Lung microvascular endothelial cell (primary cell): ENCODE results near the gene SLC22A7. TPM values are rescaled to one million over a fixed set of nuclear protein-coding genes. Genes with fewer than 3 reads are reported as not detected.

Experiments
- DNase-seq, 2 donors: peaks; one replicate each; pipeline versions ENCODE4 v3.0.0 to v3.0.0-alpha.2; 2010; ENCODE audit warnings: low read depth in 2 of 2
- total RNA-seq: library from RNA; depleted of rRNA; stranded (reverse); fragments of >200 nt; gene quantifications from 2 replicates; pipeline ENCODE4 v1.2.1, GENCODE V29; 2014

Gene SLC22A7
- total RNA-seq, 1 donor from 2014 or later: not detected

DNA sequence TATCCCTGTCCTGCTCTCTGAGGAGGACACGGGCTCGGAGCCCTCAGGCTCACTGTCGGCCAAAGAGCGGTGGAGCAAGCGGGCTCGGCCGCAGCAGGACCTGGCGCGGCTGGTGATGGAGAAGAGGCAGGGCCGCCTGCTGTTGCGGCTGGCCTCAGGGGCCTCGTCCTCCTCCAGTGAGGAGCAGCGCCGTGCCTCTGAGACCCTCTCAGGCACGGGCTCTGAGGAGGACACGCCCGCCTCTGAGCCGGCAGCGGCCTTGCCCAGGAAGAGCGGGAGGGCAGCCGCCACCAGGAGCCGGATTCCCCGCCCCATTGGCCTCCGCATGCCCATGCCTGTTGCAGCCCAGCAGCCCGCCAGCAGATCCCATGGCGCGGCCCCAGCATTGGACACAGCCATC, 14.2 kb upstream of the SLC22A7 start:
- no peak for DNase-seq

DNA sequence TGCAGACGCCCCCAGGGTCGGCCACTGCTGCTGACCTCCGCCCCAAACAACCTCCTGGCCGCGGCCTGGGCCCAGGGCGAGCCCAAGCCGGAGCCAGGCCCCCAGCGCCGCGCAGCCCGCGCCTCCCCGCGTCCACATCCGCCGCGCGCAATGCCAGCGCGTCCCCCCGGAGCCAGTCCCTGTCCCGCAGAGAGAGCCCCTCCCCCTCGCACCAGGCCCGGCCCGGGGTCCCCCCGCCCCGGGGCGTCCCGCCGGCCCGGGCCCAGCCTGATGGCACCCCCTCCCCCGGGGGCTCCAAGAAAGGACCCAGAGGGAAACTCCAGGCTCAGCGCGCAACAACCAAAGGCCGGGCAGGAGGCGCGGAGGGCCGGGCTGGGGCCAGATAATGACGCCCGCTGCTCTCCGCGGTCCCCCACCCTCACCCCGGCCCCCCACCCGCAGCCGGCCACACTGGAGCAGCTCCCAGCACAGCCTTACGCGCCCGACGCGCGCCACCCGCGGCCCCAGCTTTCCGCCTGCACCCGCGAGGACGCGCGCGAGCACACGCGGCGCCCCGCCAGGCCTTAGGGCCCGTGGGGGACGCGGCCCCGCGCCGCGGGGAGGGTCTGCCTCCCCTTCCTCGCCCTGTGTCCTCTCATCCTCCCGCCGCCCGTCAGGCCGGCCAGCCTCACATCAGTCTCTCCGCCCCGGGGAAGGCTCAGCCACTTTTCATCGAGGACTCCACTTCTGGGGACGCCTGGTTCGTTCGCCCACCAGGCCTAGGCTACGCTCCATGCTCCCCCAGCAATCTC, 12.9 kb upstream of the SLC22A7 start:
- no peak for DNase-seq

DNA sequence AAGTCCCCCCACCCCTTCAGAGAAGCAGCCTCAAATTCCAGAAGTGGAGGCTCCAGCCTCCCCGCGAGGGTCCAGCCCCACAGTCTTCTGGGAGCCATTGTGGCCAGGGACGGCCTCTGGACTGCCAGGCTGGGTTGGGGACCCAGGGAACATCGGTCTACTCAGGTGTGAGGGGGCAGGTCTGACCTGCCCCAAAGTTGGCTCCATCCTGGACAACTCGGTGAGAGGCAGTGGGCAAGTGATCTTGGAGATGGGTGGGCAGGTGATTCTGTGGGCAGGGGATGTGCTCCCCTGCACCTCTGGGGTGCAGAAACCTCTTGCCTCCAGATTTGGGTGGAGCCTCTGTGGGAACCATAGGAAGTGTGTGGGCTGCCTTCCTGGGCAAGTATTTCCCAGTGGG, 12.2 kb upstream of the SLC22A7 start:
- DNase-seq: no peak

GRCh38 chr6:43286456-43286979, 11.5 kb upstream of the SLC22A7 start:
- no peak for DNase-seq

DNA sequence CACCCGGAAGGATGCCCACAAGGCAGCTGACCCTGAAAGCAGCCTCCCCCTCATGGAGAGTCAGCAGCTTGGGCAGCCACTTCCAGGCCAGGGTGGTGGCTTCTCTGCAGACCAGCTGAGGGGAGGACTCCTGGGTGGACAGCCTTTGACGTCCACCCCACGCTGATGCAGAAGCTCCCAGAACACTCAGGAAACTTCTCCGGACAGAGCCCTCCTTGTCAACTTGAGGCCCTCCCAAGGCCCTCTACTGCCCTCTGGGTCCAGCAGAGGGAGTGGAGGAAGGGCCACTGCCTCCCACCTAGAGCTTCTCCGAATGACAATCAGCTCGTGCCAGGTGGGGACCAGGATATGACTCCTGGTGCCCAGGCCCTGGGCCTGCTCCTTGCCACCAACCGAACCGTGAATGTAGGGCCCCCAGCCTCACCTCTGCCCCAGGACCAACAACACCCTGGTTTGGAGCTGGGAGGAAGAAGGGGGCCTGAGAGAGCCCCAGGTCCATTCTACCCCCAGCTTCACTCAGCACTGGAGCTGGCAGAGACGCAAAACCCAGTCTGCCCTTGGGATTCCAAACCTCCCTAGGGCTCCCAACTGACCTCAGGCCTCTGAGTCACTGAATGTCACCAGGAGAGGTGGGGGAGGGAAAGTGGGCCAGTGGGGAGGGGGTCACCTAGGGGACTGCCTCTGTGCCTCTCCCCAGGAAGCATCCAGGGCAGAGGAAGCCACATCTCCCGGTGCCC, 10.9 kb upstream of the SLC22A7 start:
- DNase-seq: no peak

DNA sequence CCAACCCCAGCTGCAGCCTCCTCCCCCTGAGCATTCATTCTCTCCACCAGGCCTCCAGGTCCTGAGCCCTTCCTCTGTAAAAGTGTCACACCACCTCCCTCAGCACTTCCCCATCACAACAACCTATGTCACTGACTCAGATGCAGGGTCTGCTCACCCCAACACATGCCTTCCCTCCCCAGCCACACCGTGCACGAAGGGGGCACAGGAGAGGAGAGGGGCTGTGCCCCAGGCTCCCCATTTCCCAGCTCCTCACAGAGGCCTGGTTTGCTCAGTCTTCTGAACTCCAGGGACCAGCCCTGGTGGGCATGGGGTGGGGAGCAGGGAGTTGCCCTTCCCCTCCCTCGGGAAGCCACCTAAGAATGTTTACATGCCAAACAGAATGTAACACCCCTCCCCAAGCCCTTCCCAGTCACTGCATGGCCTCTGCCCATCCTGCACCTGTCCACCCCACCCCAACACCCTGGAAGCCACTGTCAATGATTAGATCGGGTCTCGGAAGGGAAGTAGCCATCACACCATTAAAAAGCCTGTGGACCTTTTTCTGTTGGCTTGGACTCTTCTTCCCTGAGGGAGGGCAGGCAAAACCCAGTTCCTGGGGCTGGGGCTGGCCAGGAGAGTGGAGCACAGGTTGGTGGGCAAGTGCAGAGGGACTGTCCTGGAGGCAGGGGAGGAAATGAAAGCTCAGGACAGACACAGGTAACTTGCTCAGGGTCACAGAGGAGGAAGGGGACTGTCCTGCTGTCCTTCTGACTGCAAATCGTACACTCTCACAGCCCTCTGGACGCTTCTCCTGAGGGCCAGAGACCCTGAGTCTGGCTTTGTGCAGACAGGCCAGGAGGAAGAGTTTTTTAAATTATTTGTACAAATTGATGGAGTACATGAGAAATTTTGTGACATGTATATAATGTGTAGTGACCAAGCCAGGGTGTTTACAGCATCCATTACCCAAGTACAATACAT, 10.1 kb upstream of the SLC22A7 start:
- no peak for DNase-seq

DNA sequence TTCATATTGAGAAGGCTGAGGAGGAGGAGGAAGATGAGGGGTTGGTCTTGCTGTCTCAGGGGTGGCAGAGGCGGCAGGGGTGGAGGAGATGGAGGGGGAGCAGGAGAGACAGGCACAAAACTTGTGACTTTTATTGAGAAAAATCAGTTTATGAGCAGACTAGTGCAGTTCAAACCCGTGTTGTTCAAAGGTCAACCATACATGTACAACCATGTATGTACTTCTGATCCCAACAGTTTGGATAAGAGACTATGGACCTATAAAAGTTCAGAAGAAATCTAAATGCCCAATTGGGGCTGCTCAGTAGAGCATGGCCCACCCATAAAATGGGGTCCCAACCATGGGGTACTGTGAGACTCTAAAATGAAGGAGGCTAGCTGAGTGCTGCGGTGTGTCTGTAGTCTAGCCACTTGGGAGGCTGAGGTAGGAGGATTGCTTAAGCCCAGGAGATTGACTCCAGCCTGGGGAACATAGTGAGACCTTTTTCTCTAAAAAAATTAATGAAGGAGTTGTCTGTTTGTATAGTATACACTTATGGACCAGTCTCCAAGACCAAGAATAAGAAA, 7.6 kb upstream of the SLC22A7 start:
- DNase-seq: no peak

GRCh38 chr6:43290905-43291355, 7.1 kb upstream of the SLC22A7 start:
- DNase-seq: no peak

DNA sequence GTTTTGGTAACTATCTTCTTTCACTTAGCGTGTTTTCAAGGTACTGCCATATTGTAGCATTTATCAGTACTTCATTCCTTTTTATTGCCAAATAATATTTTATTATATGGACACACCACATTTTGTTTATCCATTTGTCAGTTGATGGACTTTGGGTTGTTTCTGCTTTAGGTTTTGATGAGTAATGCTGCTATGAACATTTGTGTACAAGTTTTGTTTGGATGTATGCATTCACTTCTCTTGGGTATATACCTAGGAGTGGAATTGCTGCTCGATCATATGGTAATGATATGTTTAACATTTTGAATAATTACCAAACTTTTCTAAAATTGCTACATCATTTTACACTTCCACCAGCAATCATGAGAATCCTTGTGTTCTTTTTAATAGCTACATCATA, 6.4 kb upstream of the SLC22A7 start:
- no peak for DNase-seq

DNA sequence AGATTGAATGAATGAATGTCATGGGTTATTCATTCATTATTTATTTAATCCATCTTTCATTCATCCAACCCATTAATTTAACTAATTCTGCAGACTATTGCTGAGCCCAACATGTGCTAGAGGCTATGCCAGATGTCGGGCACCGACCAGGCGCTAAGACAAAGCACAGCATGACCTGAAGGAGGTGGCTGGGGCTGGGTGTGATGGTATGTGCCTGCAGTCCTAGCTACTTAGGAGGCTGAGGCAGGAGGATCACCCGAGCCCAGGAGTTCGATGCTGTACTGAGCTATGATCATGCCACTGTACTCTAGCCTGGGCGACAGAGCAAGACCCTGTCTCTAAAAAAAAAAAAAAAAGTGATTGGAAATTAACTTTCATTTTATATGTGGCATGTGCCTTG, 5.7 kb upstream of the SLC22A7 start:
- DNase-seq: no peak

- no peak for DNase-seq
These were observed 5.2 kb upstream of the SLC22A7 start for GRCh38 chr6:43292763-43293318.

GRCh38 chr6:43293698-43294097, 4.4 kb upstream of the SLC22A7 start:
- DNase-seq: no peak

- no peak for DNase-seq
These were observed 3.5 kb upstream of the SLC22A7 start for GRCh38 chr6:43294536-43294935.

DNA sequence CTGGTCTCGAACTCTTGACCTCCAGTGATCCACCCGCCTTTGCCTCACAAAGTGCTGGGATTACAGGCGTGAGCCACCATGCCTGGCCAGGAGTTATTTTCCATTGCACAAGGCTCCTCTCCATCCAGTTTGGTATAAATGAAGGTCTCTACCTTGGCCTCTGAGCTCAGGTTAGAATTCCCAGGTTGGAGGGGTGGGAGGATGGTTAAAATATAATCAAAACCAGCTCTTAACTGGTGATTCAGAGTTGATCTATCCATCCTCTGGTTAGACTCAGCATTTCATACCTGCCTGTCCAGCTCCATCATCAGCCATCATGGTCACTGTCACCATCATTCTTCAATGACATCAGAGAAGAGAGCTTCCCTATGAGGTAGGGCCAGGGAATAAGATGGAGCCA, 2.6 kb upstream of the SLC22A7 start:
- DNase-seq: no peak

- DNase-seq: no peak
These were observed 1.1 kb upstream of the SLC22A7 start for GRCh38 chr6:43296780-43297497.

DNA sequence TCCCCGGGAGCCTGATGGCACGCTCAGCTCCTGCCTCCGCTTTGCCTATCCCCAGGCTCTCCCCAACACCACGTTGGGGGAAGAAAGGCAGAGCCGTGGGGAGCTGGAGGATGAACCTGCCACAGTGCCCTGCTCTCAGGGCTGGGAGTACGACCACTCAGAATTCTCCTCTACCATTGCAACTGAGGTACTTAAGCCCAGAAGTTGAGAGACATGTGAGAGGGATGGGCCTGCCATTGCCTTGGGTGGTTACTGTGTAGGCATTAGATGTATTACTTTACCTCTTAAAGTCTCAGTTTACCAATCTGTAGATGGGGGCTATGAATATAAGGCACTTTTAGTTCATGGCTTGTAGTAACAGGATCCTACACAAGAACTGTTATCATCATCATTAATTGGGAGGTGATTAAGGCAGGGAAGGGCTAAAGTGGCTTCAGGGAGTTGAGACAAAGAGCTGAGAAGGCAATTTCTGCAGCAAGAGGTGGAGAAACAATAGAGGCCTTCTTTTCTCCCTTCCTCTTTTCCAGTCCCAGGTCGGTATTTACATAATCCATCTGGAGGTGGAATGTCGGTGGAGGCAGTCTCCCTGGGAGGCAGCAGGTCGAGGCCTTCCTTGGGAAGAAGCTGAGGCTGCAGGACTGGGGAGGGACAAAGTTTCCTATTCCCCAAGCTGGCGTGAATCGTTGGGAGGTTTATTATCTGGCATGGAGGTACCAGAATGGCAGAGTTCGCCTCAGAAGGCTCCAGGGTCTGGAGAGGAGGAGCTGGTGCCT, 691 bp downstream of the SLC22A7 start:
- no peak for DNase-seq

- DNase-seq: no peak
These were observed 1.6 kb downstream of the SLC22A7 start for GRCh38 chr6:43299338-43300293.
